Measurements from ENCODE around the gene FER1L5. TPM values are rescaled to one million over a fixed set of nuclear protein-coding genes. Genes with fewer than 3 reads are reported as not detected.

FER1L5 gene
- total and polyA plus RNA-seq, 2 of the 8 experiments (the other 6 are each of a cell fraction or from before 2014, with no cell fraction given) = 0.23 to 0.88 TPM

GRCh38 chr2:96691022-96691612 lies 48.6 kb downstream of the FER1L5 start:
- no peak overlapping the region for H3K18ac ChIP-seq (ENCODE audit: extremely low read depth, low read length)
- H3K4me2 ChIP-seq (ENCODE audit: insufficient read depth in 1 of 2, low read depth in 2 of 2, low read length in 2 of 2) = no peak overlapping the region
- no peak for FAIRE-seq
- no peak overlapping the region for H2AK5ac ChIP-seq (ENCODE audit: low read depth, low read length)
- no peak overlapping the region for H3K4me3 ChIP-seq (ENCODE audit: extremely low read depth in 1 of 4, insufficient read depth in 2 of 4, low read depth in 3 of 4, low read length in 4 of 4)
- no peaks in the 10 kb centered on the region for H4K20me1 ChIP-seq (replicated peaks in 1 of 2; ENCODE audit: control insufficient read depth in 1 of 2, insufficient read depth in 2 of 2, low read length in 2 of 2)
- H2BK5ac ChIP-seq (ENCODE audit: low read depth, low read length) = no peak overlapping the region
- no peak overlapping the region for H3K14ac ChIP-seq (ENCODE audit: insufficient read length)
- no peaks in the 10 kb centered on the region for H3K23me2 ChIP-seq (ENCODE audit: low read depth, low read length)
- CTCF ChIA-PET (ENCODE audit: partially characterized antibody) = interaction anchor here (0.9 kb wide), 1 partner anchor 10 kb away, joined by 4 read pairs; no protein-coding TSS in a partner anchor
- peak overlapping the region; percentile 45; the same call in 1 of the 2 replicates for H4K8ac ChIP-seq (ENCODE audit: extremely low read depth, insufficient read depth, low read length)
- H4K5ac ChIP-seq (ENCODE audit: insufficient read length, low read depth, low read length) = no peak overlapping the region
- no peaks in the 10 kb centered on the region for H3K79me2 ChIP-seq (ENCODE audit: control insufficient read depth in 1 of 2, insufficient read depth in 2 of 2, low read length in 2 of 2)
- WGBS, 2 experiments (ENCODE audit: extremely low coverage in 1 of 2, insufficient coverage in 1 of 2, insufficient read length in 1 of 2, insufficient replicate concordance in 2 of 2, low coverage in 1 of 2, low lambda C conversion rate in 2 of 2, missing lambda C conversion rate in 1 of 2) = 92% methylated on average over 28 of the region's 30 CpGs; no CpG with 5 or more reads in 1 of the 2 experiments
- TF ChIP-seq POLR2A (IDR thresholded peaks at IDR 0.05; ENCODE audit: control extremely low read depth in 1 of 2, low read depth in 2 of 2, low read length in 2 of 2) (no peak), ATF2 (IDR thresholded peaks at IDR 0.05; ENCODE audit: low read length) (no peak), RXRA (IDR thresholded peaks at IDR 0.05; ENCODE audit: insufficient read depth, low read depth, low read length) (no peak), ASH2L (IDR thresholded peaks at IDR 0.05; ENCODE audit: low read length) (no peak), KDM5A (IDR thresholded peaks at IDR 0.05; ENCODE audit: low read length) (no peak), HDAC2 (IDR thresholded peaks at IDR 0.05; ENCODE audit: borderline replicate concordance in 1 of 2, low read depth in 2 of 2, low read length in 2 of 2) (no peak), JUN (IDR thresholded peaks at IDR 0.05; ENCODE audit: low read depth, low read length) (no peak), FOSL1 (IDR thresholded peaks at IDR 0.05; ENCODE audit: insufficient read depth, low read depth, low read length) (no peak), TAF1 (IDR thresholded peaks at IDR 0.05; ENCODE audit: low read depth, low read length) (no peak), GTF2F1 (IDR thresholded peaks at IDR 0.05; ENCODE audit: borderline replicate concordance, low read depth, low read length) (no peak), CHD1 (IDR thresholded peaks at IDR 0.05; ENCODE audit: low read depth, low read length) (no peak)
- H4K91ac ChIP-seq (replicated peaks; ENCODE audit: insufficient read length, low read length) = no peak overlapping the region
- no peak overlapping the region for H2BK120ac ChIP-seq (replicated peaks; ENCODE audit: low read depth, low read length)
- no peak overlapping the region for H3K23ac ChIP-seq (ENCODE audit: insufficient read length)
- no peak overlapping the region for H3K9ac ChIP-seq (replicated peaks in 1 of 4; ENCODE audit: extremely low read depth in 1 of 4, low read depth in 3 of 4, low read length in 3 of 4)
- H3K4ac ChIP-seq (replicated peaks; ENCODE audit: insufficient read length, low read depth, low read length) = no peak overlapping the region
- no peaks in the 10 kb centered on the region for H3K9me3 ChIP-seq (ENCODE audit: insufficient read depth in 2 of 2, low read depth in 1 of 2, low read length in 1 of 2)
- H3K27me3 ChIP-seq (replicated peaks in 1 of 4; ENCODE audit: control insufficient read depth in 3 of 4, extremely low read depth in 1 of 4, insufficient read depth in 3 of 4, low read length in 3 of 4) = no peaks in the 10 kb centered on the region
- no peak overlapping the region for H3K27ac ChIP-seq (ENCODE audit: low read depth, low read length)
- no peaks in the 10 kb centered on the region for H3K4me1 ChIP-seq (replicated peaks in 1 of 4; ENCODE audit: control insufficient read depth in 3 of 4, insufficient read depth in 4 of 4, low read length in 3 of 4)
- DNase-seq (ENCODE audit: low read depth in 1 of 2, low spot score in 2 of 2) = no peak
- no peak overlapping the region for H2AFZ ChIP-seq (ENCODE audit: low read length)
- no peak overlapping the region for H2BK20ac ChIP-seq (ENCODE audit: low read length)
- H3K36me3 ChIP-seq (ENCODE audit: control insufficient read depth in 2 of 4, insufficient read depth in 4 of 4, low read length in 3 of 4) = no peaks in the 10 kb centered on the region
- H2BK12ac ChIP-seq (ENCODE audit: low read depth, low read length) = no peak overlapping the region
- no peaks in the 10 kb centered on the region for H3K79me1 ChIP-seq (ENCODE audit: low read depth, low read length)
- POLR2A ChIA-PET (ENCODE audit: partially characterized antibody) = interaction anchor here (1.0 kb wide), 1 partner anchor 15 kb away, joined by 3 read pairs; no protein-coding TSS in a partner anchor
- H3K56ac ChIP-seq (replicated peaks; ENCODE audit: insufficient read length, low read depth, low read length) = no peak overlapping the region
- H2BK15ac ChIP-seq (ENCODE audit: low read length) = no peak overlapping the region
